ENCODE data around the gene AP5Z1. TPM values are rescaled to one million over a fixed set of nuclear protein-coding genes. Genes with fewer than 3 reads are reported as not detected.

Gene AP5Z1
- total and polyA plus RNA-seq, 2 of the 4 experiments (the other 2 are of a cell fraction) = 9.7 to 38.7 TPM

DNA sequence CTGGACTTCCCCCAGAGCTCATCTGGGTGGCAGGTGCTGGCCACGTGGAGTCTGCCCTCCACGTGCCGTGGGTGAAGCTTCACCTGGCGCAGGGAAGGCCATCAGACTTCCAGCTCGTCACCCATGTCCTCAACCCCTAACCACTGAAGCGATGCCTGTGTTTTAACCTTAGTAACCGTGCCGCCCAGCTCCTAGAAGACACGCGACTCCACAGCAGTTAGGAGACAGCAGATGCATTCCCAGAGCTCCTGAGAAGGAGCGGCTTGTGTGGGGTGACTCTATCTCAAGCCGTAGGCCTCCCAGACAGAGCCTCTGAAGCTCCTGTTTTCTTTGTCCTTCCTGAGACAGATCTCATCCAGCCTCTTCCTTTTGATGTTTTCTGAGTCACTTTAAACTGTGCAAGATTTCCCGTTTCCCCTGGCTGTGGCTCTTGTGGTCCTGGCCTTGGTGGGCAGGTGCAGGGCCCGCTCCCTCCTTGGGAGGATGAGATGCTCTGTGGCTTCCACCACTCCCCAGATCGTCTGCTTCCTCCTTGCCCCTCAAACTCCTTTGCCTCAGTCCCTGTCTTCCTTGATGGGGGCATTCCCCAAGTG lies 41.4 kb upstream of the AP5Z1 start:
- Histone ChIP-seq H3K4ac (ENCODE audit: low read depth, low read length) (no peak overlapping the region; the same call in 1 of the 2 replicates), H2BK5ac (ENCODE audit: low read depth, low read length, poor library complexity, severe bottlenecking) (no peak overlapping the region), H3K9me1 (ENCODE audit: insufficient read depth, low read length) (peaks cover 28% of the 10 kb centered on the region), H3K4me1 (ENCODE audit: control insufficient read depth, insufficient read depth, low read length) (peaks cover 5% of the 10 kb centered on the region), H2AFZ (replicated peaks; ENCODE audit: low read length, poor library complexity) (no peak overlapping the region), H3K4me3 (ENCODE audit: insufficient read depth, low read depth, low read length) (no peak overlapping the region), H3K9ac (ENCODE audit: low read depth, low read length) (no peak overlapping the region), H2BK120ac (ENCODE audit: low read depth, low read length) (no peak overlapping the region), H4K5ac (ENCODE audit: low read depth, low read length) (no peak overlapping the region), H4K20me1 (ENCODE audit: insufficient read depth, low read length) (peaks cover 26% of the 10 kb centered on the region), H4K8ac (ENCODE audit: low read depth in 2 of 2, low read length in 2 of 2) (no peak overlapping the region), H3K27me3 (ENCODE audit: control insufficient read depth, insufficient read depth, low read length) (no peaks in the 10 kb centered on the region), H2AK5ac (ENCODE audit: low read depth, low read length) (no peak overlapping the region), H2BK15ac (ENCODE audit: low read depth, low read length) (no peak overlapping the region), H4K91ac (ENCODE audit: insufficient read depth, low read depth, low read length) (no peak overlapping the region), H3K9me3 (ENCODE audit: control insufficient read depth, insufficient read depth, low read length) (no peaks in the 10 kb centered on the region), H3K79me1 (ENCODE audit: low read depth in 1 of 2, low read length in 2 of 2) (peaks cover 32 to 88% of the 10 kb centered on the region in 2 experiments), H2BK20ac (ENCODE audit: low read depth, low read length) (no peak overlapping the region), H3K14ac (replicated peaks; ENCODE audit: low read depth, low read length) (no peak overlapping the region), H3K27ac (ENCODE audit: insufficient read depth, low read length) (no peak overlapping the region), H3K4me2 (ENCODE audit: low read depth, low read length) (no peak overlapping the region), H3K56ac (ENCODE audit: extremely low read depth, insufficient read depth, low read length) (no peak overlapping the region), H3K36me3 (ENCODE audit: control insufficient read depth, insufficient read depth, low read length) (peaks cover 25% of the 10 kb centered on the region), H3K18ac (ENCODE audit: low read depth, low read length) (no peak overlapping the region), H2AK9ac (replicated peaks; ENCODE audit: low read depth, low read length, poor library complexity) (no peak overlapping the region), H3K23ac (ENCODE audit: low read depth, low read length) (no peak overlapping the region)
- DNase-seq = no peak
- dilution Hi-C loops (cut with HindIII; ENCODE audit: low sequenced_read_pairs, unreplicated experiment) = no loop called here
- no TSS peak for BruUV-seq (replicated peaks)
- 100% methylated on average over 8 of the region's 15 CpGs; no CpG with 5 or more reads in 1 of the 2 experiments for WGBS, 2 experiments (ENCODE audit: extremely low coverage in 2 of 2, insufficient read length in 1 of 2)
- ChIA-PET POLR2A (ENCODE audit: unreplicated experiment) (interaction anchor here (0.6 kb wide), 1 partner anchor 21 kb away, joined by 3 read pairs; no protein-coding TSS in a partner anchor), CTCF (interaction anchor here (0.8 kb wide), 1 partner anchor 9 kb away, joined by 3 read pairs; no protein-coding TSS in a partner anchor)
- TF ChIP-seq CEBPB (IDR thresholded peaks at IDR 0.05; ENCODE audit: low read depth, low read length) (no peak), RAD21 (IDR thresholded peaks at IDR 0.05; ENCODE audit: low read length) (no peak), ELK1 (IDR thresholded peaks at IDR 0.05; ENCODE audit: borderline replicate concordance, low read depth, low read length) (no peak), RFX5 (IDR thresholded peaks at IDR 0.05; ENCODE audit: low read depth, low read length) (no peak)
- intact Hi-C loops (cut with micrococcal nuclease) = no loop called here
- ATAC-seq (ENCODE audit: low read depth) = no peak
- in situ Hi-C loops (cut with MboI; ENCODE audit: low sequenced_read_pairs) = no loop called here
